ENCODE measurements around the gene CIDEB. TPM values are rescaled to one million over a fixed set of nuclear protein-coding genes. Genes with fewer than 3 reads are reported as not detected.

The CIDEB gene
- total RNA-seq, 1 donor from 2014 or later, result 1.8 TPM

DNA sequence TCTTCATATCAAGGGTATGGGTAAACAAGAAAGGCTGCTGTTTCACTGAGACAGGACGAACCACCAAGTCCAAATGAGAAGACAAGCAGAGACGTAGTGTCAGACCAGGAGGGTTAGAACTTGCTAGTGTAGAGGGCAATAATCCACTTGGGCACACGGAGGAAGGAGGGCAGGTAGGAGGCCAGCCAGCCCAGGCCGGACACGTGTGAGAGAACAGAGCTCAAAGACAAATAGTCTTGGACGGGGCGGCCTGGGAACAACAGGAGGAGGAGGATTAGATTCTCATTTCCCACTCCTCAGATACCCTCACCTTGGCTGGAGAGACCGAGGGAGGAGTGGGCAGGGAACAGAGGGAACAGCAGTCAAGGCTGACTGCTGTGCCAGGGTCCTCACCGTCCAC lies 17.0 kb downstream of the CIDEB start:
- no peak for TF ChIP-seq CTCF (IDR thresholded peaks at IDR 0.05; ENCODE audit: partially characterized antibody, unreplicated experiment)
- Mint-ChIP-seq H3K4me1 (ENCODE audit: low read depth, unreplicated experiment) (no peaks in the 10 kb centered on the region), H3K27ac (ENCODE audit: unreplicated experiment) (peak overlapping the region; percentile 4), H3K27me3 (ENCODE audit: unreplicated experiment) (no peaks in the 10 kb centered on the region), H3K9me3 (ENCODE audit: unreplicated experiment) (peaks cover 1% of the 10 kb centered on the region), H3K36me3 (ENCODE audit: unreplicated experiment) (no peaks in the 10 kb centered on the region), H3K4me3 (ENCODE audit: unreplicated experiment) (peak overlapping the region; percentile 39)
- DNase-seq, result no peak

- H3K9me3 Mint-ChIP-seq (ENCODE audit: unreplicated experiment), result peaks cover 1% of the 10 kb centered on the region
- no peaks in the 10 kb centered on the region for H3K4me1 Mint-ChIP-seq (ENCODE audit: low read depth, unreplicated experiment)
- no peak overlapping the region for H3K27ac Mint-ChIP-seq (ENCODE audit: unreplicated experiment)
- H3K36me3 Mint-ChIP-seq (ENCODE audit: unreplicated experiment), result no peaks in the 10 kb centered on the region
- no peak overlapping the region for H3K4me3 Mint-ChIP-seq (ENCODE audit: unreplicated experiment)
- no peak for DNase-seq
- no peaks in the 10 kb centered on the region for H3K27me3 Mint-ChIP-seq (ENCODE audit: unreplicated experiment)
- no peak for TF ChIP-seq CTCF (IDR thresholded peaks at IDR 0.05; ENCODE audit: partially characterized antibody, unreplicated experiment)
Measured at GRCh38 chr14:24289649-24290280, 18.0 kb downstream of the CIDEB start.

- H3K4me1 Mint-ChIP-seq (ENCODE audit: low read depth, unreplicated experiment), result no peaks in the 10 kb centered on the region
Measured at GRCh38 chr14:24286996-24287395, 20.8 kb downstream of the CIDEB start.

GRCh38 chr14:24285351-24285750 lies 22.4 kb downstream of the CIDEB start:
- H3K27ac Mint-ChIP-seq (ENCODE audit: unreplicated experiment), result no peak overlapping the region
- H3K4me3 Mint-ChIP-seq (ENCODE audit: unreplicated experiment), result no peak overlapping the region
- no peak for TF ChIP-seq CTCF (IDR thresholded peaks at IDR 0.05; ENCODE audit: partially characterized antibody, unreplicated experiment)
- peaks cover 3% of the 10 kb centered on the region for H3K9me3 Mint-ChIP-seq (ENCODE audit: unreplicated experiment)
- H3K4me1 Mint-ChIP-seq (ENCODE audit: low read depth, unreplicated experiment), result no peaks in the 10 kb centered on the region
- no peaks in the 10 kb centered on the region for H3K27me3 Mint-ChIP-seq (ENCODE audit: unreplicated experiment)
- no peak for DNase-seq
- H3K36me3 Mint-ChIP-seq (ENCODE audit: unreplicated experiment), result no peaks in the 10 kb centered on the region

More at GRCh38 chr14:24286996-24287395, 20.8 kb downstream of the CIDEB start:
- no peaks in the 10 kb centered on the region for H3K27me3 Mint-ChIP-seq (ENCODE audit: unreplicated experiment)
- no peak for DNase-seq
- TF ChIP-seq CTCF (IDR thresholded peaks at IDR 0.05; ENCODE audit: partially characterized antibody, unreplicated experiment), result no peak
- peaks cover 3% of the 10 kb centered on the region for H3K9me3 Mint-ChIP-seq (ENCODE audit: unreplicated experiment)
- no peak overlapping the region for H3K27ac Mint-ChIP-seq (ENCODE audit: unreplicated experiment)
- H3K36me3 Mint-ChIP-seq (ENCODE audit: unreplicated experiment), result no peaks in the 10 kb centered on the region
- H3K4me3 Mint-ChIP-seq (ENCODE audit: unreplicated experiment), result no peak overlapping the region

GRCh38 chr14:24284501-24285035 lies 23.2 kb downstream of the CIDEB start:
- peaks cover 4% of the 10 kb centered on the region for H3K9me3 Mint-ChIP-seq (ENCODE audit: unreplicated experiment)
- DNase-seq, result no peak
- H3K4me1 Mint-ChIP-seq (ENCODE audit: low read depth, unreplicated experiment), result no peaks in the 10 kb centered on the region
- H3K36me3 Mint-ChIP-seq (ENCODE audit: unreplicated experiment), result no peaks in the 10 kb centered on the region
- no peak overlapping the region for H3K4me3 Mint-ChIP-seq (ENCODE audit: unreplicated experiment)
- no peak for TF ChIP-seq CTCF (IDR thresholded peaks at IDR 0.05; ENCODE audit: partially characterized antibody, unreplicated experiment)
- H3K27ac Mint-ChIP-seq (ENCODE audit: unreplicated experiment), result no peak overlapping the region
- H3K27me3 Mint-ChIP-seq (ENCODE audit: unreplicated experiment), result no peaks in the 10 kb centered on the region
